Lung microvascular endothelial cell (primary cell): Measurements from ENCODE around the gene ZDHHC17. TPM values are rescaled to one million over a fixed set of nuclear protein-coding genes. Genes with fewer than 3 reads are reported as not detected.

ENCODE experiments used
- DNase-seq, 2 donors: peaks; one replicate each; pipeline versions ENCODE4 v3.0.0 to v3.0.0-alpha.2; 2010; ENCODE audit warnings: low read depth in 2 of 2
- total RNA-seq: library from RNA; depleted of rRNA; stranded (reverse); fragments of >200 nt; gene quantifications from 2 replicates; pipeline ENCODE4 v1.2.1, GENCODE V29; 2014

Gene ZDHHC17
- total RNA-seq, 1 donor from 2014 or later: 145 TPM

- peak; percentile 5 to 16 for DNase-seq
Observed at GRCh38 chr12:76878099-76878898, 114.4 kb downstream of the ZDHHC17 start.

- peak; percentile 80 to 91 for DNase-seq
Observed at GRCh38 chr12:76878899-76879709, 115.2 kb downstream of the ZDHHC17 start, which contains the start of gene CSRP2. TSS of gene CSRP2 (minus strand) at chr12:76879019. CDS start at chr12:76866260, 12,759 bp downstream.

GRCh38 chr12:76879710-76880518 is 116.0 kb downstream of the ZDHHC17 start:
- peak in 1 of 2 donors; percentile 55 for DNase-seq

- DNase-seq: no peak
Observed at GRCh38 chr12:76880519-76881023, 116.7 kb downstream of the ZDHHC17 start.

GRCh38 chr12:76881142-76881541 is 117.2 kb downstream of the ZDHHC17 start:
- DNase-seq: no peak

- DNase-seq: no peak
Observed at GRCh38 chr12:76882367-76882766, 118.5 kb downstream of the ZDHHC17 start.

- DNase-seq: no peak
Observed at GRCh38 chr12:76883151-76883550, 119.2 kb downstream of the ZDHHC17 start.

GRCh38 chr12:76883811-76884210 is 119.9 kb downstream of the ZDHHC17 start:
- no peak for DNase-seq

- no peak for DNase-seq
Observed at GRCh38 chr12:76888775-76889174, 124.9 kb downstream of the ZDHHC17 start.

GRCh38 chr12:76890151-76891143 is 126.5 kb downstream of the ZDHHC17 start:
- DNase-seq: no peak

- no peak for DNase-seq
Observed at GRCh38 chr12:76891609-76892008, 127.7 kb downstream of the ZDHHC17 start.

GRCh38 chr12:76895796-76896195 is 131.9 kb downstream of the ZDHHC17 start:
- DNase-seq: no peak

GRCh38 chr12:76896274-76896673 is 132.4 kb downstream of the ZDHHC17 start:
- DNase-seq: no peak

GRCh38 chr12:76898442-76898841 is 134.5 kb downstream of the ZDHHC17 start:
- no peak for DNase-seq

- DNase-seq: no peak
Observed at GRCh38 chr12:76899522-76899921, 135.6 kb downstream of the ZDHHC17 start.

GRCh38 chr12:76901628-76902380 is 137.9 kb downstream of the ZDHHC17 start:
- no peak for DNase-seq
